ENCODE results near the gene BCKDHA.
"Not testable (repeated sequence)": the region's sequence is repeated elsewhere in the genome, so short reads cannot be mapped to it uniquely, and the experiment has no call there.

The BCKDHA gene

GRCh38 chr19:41366089-41366488 is 31.5 kb upstream of the BCKDHA start:
- no peak for DNase-seq (ENCODE audit: low spot score)

GRCh38 chr19:41367848-41368301 is 29.7 kb upstream of the BCKDHA start:
- DNase-seq (ENCODE audit: low spot score) = no peak

GRCh38 chr19:41369769-41370168 is 27.8 kb upstream of the BCKDHA start:
- DNase-seq (ENCODE audit: low spot score) = no peak

DNA sequence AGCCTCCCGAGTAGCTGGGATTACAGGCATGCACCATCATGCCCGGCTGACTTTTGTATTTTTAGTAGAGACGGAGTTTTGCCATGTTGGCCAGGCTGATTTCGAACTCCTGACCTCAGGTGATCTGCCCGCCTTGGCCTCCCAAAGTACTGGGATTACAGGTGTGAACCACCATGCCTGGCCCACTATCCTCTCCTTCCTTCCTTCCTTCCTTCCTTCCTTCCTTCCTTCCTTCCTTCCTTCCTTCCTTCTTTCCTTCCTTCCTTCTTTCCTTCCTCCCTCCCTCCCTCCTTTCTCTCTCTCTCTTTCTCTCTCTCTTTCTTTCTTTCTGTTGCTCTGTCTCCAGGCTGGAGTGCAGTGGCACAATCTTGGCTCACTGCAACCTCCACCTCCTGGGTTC is 26.5 kb upstream of the BCKDHA start:
- DNase-seq (ENCODE audit: low spot score) = not testable (repeated sequence)

DNA sequence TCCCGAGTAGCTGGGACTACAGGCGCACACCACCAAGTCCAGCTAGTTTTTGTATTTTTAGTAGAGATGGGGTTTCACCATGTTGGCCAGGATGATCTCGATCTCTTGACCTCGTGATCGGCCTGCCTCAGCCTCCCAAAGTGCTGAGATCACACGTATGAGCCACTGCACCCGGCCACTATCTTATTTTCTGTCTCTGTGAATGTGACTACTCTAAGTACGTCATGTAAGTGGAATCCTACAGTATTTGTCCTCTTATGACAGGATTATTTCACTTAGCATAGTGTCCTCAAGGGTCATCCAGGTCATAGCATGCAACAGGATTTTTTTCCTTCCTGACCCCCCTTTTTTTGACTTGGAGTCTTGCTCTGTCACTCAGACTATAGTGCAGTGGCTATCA is 26.1 kb upstream of the BCKDHA start:
- no peak for DNase-seq (ENCODE audit: low spot score)

GRCh38 chr19:41372501-41372900 is 25.1 kb upstream of the BCKDHA start:
- DNase-seq (ENCODE audit: low spot score) = no peak

GRCh38 chr19:41373993-41374392 is 23.6 kb upstream of the BCKDHA start:
- peak; percentile 84 for DNase-seq (ENCODE audit: low spot score)

GRCh38 chr19:41376241-41376997 is 21.2 kb upstream of the BCKDHA start, which contains the start of gene TMEM91:
Gene TMEM91 (plus strand): TSS chr19:41376533. CDS start chr19:41378310, 1,777 bp downstream.
- DNase-seq (ENCODE audit: low spot score) = no peak

- no peak for DNase-seq (ENCODE audit: low spot score)
Observed at GRCh38 chr19:41376998-41377365, 20.6 kb upstream of the BCKDHA start.

- DNase-seq (ENCODE audit: low spot score) = no peak
Observed at GRCh38 chr19:41377977-41378709, 19.5 kb upstream of the BCKDHA start.

DNA sequence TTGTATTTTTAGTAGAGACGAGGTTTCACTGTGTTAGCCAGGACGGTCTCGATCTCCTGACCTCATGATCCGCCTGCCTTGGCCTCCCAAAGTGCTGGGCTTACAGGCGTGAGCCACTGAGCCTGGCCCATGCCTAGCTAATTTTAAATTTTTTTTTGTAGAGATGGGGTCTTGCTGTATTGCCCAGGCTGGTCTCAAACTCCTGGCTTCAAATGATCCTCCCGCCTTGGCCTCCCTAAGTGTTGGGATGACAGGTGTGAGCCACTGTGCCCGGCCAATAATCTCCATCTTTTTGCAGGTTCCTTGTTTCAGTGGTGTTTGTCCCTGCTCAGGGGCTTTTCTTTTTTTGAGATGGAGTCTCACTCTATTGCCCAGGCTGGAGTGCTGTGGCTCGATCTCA is 16.1 kb upstream of the BCKDHA start:
- DNase-seq (ENCODE audit: low spot score) = not testable (repeated sequence)

DNA sequence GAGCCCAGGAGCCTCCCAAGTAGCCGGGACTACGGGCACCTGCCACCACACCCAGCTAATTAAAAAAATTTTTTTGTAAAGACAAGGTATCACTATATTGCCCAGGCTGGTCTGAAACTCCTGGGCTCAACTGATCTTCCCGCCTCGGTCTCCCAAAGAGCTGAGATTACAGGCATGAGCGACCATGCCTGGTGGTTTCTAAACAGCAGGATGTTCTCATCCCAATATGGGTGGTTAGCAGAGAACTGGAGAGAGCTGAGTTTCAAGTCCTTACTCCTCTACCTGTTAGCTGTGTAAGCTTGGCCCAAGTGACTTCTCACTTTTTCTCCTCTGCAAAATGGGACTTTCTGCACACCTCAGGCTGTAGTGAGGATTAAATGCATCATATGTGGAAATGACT is 13.3 kb upstream of the BCKDHA start:
- no peak for DNase-seq (ENCODE audit: low spot score)

DNA sequence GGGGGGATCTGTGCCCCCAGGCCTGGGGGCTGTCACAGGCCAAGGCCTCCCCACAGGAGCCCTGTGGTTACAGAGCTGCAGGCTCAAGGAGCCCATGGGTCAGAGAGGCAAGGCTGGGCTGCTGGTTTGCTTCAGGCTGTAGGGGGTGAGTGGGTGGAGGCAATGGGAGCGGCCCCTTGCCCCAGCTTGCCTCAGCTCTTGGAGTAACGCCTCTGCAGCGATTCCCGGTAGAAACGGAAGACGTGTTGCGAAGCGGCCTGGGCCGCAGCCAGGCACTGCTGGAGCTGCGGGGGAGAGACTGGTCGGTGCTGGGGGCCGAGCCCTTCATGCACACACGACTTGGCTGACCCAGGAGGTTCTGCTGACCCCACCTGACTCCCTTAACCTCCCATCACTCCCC is 11.2 kb upstream of the BCKDHA start:
- DNase-seq (ENCODE audit: low spot score) = no peak

DNA sequence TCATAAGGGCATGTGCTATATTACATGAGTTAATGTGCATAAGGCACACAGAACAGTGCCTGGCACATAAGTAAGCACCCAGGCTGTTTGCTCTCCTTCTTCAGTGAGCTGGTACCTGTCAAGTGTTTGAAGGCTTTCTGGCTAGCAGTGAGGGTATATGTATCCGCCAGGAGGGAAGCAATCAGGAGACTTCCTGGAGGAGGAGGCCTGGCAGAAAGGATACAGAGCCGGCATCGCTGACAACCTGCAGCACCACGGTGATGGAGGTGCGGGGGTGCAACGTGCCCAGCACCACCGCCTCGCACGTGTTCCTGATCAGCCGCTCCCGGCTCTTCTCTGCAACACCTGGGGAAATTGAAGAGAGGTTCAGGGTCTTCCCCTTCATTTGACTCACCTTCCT is 6.0 kb upstream of the BCKDHA start:
- no peak for DNase-seq (ENCODE audit: low spot score)

- no peak for DNase-seq (ENCODE audit: low spot score)
Observed at GRCh38 chr19:41392775-41393174, 4.8 kb upstream of the BCKDHA start.

GRCh38 chr19:41395355-41395754 is 2.3 kb upstream of the BCKDHA start:
- DNase-seq (ENCODE audit: low spot score) = no peak

GRCh38 chr19:41398050-41398418 is 416 bp downstream of the BCKDHA start:
- DNase-seq (ENCODE audit: low spot score) = no peak

- no peak for DNase-seq (ENCODE audit: low spot score)
Observed at GRCh38 chr19:41398598-41398997, 980 bp downstream of the BCKDHA start.

DNA sequence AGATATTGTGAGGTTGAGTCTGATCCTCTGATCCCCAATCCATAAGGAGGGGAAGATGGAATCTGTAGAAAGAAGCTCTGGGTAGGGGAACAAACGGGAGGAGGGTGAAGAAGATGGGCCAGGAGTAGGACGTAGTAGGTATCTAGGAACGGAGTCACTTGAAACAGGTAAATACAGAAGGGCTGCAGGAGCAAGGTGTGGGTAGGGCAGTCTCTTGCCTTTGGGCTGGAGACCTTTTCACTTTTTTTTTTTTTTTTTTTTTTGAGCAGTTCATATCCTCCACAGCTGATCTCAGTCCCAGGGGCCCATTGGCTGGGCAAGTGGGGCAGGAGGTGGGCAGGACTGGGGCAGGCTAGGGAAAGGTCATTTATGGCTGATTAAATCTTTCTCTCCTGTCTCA is 1.5 kb downstream of the BCKDHA start:
- DNase-seq (ENCODE audit: low spot score) = no peak

DNA sequence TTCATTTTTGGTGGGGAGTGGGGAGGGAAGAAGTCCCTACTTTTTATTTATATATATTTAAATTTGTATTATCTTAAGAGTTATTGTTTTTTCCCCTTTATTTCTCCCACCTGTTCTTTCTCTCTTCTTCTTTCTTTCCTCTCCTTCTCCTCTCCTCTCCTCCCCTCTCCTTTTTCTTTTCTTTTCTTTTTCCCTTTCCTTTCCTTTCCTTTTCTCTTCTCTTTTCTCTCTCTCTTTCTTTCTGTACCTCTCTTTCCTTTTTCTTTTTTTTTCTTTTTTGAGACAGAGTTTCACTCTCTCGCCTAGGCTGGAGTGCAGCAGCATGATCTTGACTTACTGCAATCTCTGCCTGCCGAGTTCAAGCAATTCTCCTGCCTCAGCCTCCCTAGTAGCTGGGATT is 1.9 kb downstream of the BCKDHA start:
- DNase-seq (ENCODE audit: low spot score) = no peak

GRCh38 chr19:41401483-41401882 is 3.9 kb downstream of the BCKDHA start:
- no peak for DNase-seq (ENCODE audit: low spot score)

DNA sequence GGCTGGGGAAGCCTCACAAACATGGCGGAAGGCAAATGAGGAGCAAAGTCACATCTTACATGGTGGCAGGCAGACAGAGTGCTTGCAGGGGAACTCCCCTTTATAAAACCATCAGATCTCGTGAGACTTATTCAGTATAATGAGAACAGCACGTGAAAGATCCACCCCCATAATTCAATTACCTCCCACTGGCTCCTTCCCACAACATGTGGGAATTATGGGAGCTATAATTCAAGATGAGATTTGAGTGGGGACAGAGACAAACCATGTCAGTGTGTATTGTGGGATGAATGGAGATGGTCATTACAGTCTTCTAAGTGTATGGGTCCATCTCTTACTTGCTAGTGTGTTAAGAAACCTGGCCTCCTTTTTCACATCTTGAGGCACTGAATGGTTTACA is 4.4 kb downstream of the BCKDHA start:
- DNase-seq (ENCODE audit: low spot score) = no peak

DNA sequence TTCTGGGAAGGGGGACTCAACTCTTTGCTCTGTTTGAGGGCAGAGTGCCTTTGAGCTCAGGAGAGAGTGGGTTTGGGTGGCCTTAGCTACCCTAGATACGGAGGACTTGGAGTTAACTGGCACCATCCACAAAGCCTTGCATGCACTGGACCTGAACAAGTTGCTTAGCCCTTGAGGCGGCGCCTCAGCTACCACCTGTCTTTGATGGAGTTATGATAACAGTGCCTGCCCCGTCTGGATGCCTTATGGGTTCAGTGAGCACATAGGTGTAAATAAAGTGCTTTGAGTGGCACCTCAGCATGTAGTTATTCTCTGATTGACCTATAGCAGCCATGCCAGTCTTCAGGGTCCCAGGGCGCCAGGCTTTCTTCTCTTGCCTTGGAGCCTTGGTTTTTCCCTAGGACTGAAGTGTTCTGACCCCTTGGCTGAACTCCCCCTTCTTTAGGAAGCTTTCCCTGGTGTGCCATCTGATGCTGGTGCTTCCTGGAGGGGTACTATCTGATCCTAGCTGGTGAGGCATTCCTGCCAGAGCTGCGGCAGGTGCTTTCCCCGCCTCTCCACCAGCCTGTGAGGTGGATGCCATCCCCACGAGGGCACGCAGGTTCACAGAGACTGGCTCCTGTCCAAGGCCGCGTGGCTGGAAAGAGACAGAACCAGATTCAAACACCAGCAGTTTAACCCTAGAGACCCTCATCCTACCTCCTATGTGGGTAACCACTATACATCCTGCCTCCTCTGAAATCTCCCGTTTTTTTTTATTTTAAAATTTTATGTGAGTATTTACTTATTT is 5.8 kb downstream of the BCKDHA start:
- DNase-seq (ENCODE audit: low spot score) = no peak

All from Ammon's horn (tissue), 1 donor.